Gastrocnemius medialis (tissue), 4 donors: ENCODE results near the gene CDH23. TPM values are rescaled to one million over a fixed set of nuclear protein-coding genes. Genes with fewer than 3 reads are reported as not detected.

ENCODE experiments used
- ATAC-seq, 2 donors: fragments of 150-250 bp; one replicate each; pipeline ENCODE4 v1.9.1; 2016
- DNase-seq, 2 donors: peaks; one replicate each; pipeline ENCODE4 v3.0.0-alpha.2; 2019
- H3K27ac ChIP-seq, 4 donors: fragments of 200-600 bp; sonication (generic); 1 replicate in 1 of 4; 2 replicates in 3 of 4; pipeline ENCODE4 v1.5.1; 2016 to 2018; ENCODE audit warnings: mild to moderate bottlenecking in 2 of 4, moderate library complexity in 1 of 4
- H3K27me3 ChIP-seq, 3 donors: fragments of 200-600 bp; sonication (generic) in 2 of 3; 1 replicate in 1 of 3; 2 replicates in 2 of 3; pipeline versions ENCODE4 v1.5.1 to v1.6.0; 2016 to 2019; ENCODE audit warnings: mild to moderate bottlenecking in 1 of 3, moderate library complexity in 1 of 3
- H3K36me3 ChIP-seq, 2 donors: fragments of 200-600 bp; sonication (generic) in 1 of 2; one replicate each; pipeline ENCODE4 v1.5.1; 2017 to 2018
- H3K4me1 ChIP-seq, 2 donors: fragments of 200-600 bp; sonication (generic) in 1 of 2; one replicate each; pipeline ENCODE4 v1.5.1; 2016 to 2017; ENCODE audit warnings: mild to moderate bottlenecking in 2 of 2
- H3K4me3 ChIP-seq, 4 donors: fragments of 200-600 bp; sonication (generic) in 3 of 4; 1 replicate in 1 of 4; 2 replicates in 3 of 4; pipeline ENCODE4 v1.5.1; 2016 to 2019; ENCODE audit warnings: mild to moderate bottlenecking in 2 of 4
- H3K9me3 ChIP-seq, 3 donors: fragments of 200-600 bp; sonication (generic) in 2 of 3; 1 replicate in 1 of 3; 2 replicates in 2 of 3; pipeline ENCODE4 v1.5.1; 2016 to 2019
- POLR2A ChIP-seq, 2 donors: fragments of 450-650 bp; IDR thresholded peaks; one replicate each; pipeline ENCODE4 v1.6.1; 2017; ENCODE audit warnings: antibody characterized with exemption in 2 of 2, mild to moderate bottlenecking in 2 of 2, moderate library complexity in 2 of 2
- in situ Hi-C, 4 donors: fragments of 200-750 bp; cut with MboI; loops; one replicate each; pipeline versions ENCODE4 v1.15.0 to v1.8.0; 2017; ENCODE audit warnings: low sequenced_read_pairs in 4 of 4
- intact Hi-C: fragments of 100-400 bp; cut with DNase I; formaldehyde crosslinking; loops from one replicate; pipeline ENCODE4 v1.15.1; 2023; ENCODE audit warnings: low total_unique reads
- total RNA-seq, 4 donors: library from RNA; depleted of rRNA; stranded (reverse); fragments of >200 nt; gene quantifications; one replicate each; pipeline versions ENCODE4 v1.1.0 to v1.2.3, GENCODE V29; 2016
- TF ChIP-seq, protein P1 (sequence below), 5 experiments: fragments of 450-650 bp in 3 of 5; fragments of 200-600 bp in 2 of 5; sonication (generic) in 2 of 5; IDR thresholded peaks in 4 of 5; conservative IDR thresholded peaks in 1 of 5; 1 replicate in 4 of 5; 2 replicates in 1 of 5; pipeline ENCODE4 v1.5.1; 2016 to 2019; ENCODE audit warnings: antibody characterized with exemption in 5 of 5, mild to moderate bottlenecking in 3 of 5, moderate library complexity in 3 of 5

Gene CDH23
- total RNA-seq, 4 donors from 2014 or later, result 0.53 to 1.8 (median 1.2) TPM

DNA sequence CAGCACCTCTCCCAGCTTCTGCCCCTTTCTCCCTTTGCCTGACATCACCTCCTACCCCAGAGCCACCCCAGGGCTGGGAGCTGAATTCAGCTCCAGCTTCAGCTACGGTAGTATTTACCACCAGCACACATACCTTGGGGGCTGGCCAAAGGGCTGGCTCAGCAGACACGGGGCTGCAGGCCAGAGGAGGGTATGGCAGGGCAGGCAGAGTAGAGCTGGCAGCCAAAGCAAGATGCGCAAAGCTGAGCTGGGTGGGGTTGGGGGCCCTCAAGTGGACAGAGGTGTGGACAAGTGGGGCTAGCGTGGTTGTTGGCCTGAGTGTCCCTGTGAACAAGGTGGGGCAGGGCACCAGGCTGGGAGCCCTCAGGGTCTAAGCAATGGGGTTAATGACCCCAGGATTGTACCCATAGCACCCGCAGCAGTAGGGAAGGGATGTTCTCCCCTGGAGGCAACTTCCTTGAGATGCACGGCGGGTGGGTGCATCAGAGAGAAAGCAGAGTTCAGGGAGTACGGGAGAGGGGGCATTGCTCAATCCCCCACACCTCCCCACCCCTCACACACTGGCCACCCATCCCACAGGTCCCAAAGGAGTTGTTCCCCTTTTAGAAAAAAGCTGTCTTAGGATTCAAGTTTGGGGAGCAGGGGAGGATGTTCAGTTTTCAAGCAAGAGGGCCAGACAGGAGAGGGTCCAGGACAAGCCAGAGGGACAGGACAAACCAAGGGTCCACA is 368.6 kb downstream of the CDH23 start:
- Histone ChIP-seq H3K27me3 (no peaks in the 10 kb centered on the region), H3K9me3 (no peaks in the 10 kb centered on the region), H3K4me3 (no peak overlapping the region), H3K4me1 (peaks cover 47 to 90% of the 10 kb centered on the region in 2 donors), H3K27ac (peak overlapping the region; percentile 77 to 91 (median 86)), H3K36me3 (no peaks in the 10 kb centered on the region)
- no peak for DNase-seq
- peak in 1 of 2 donors; percentile 12 for ATAC-seq
- in situ Hi-C loops, result no loop called here
- intact Hi-C loops, result no loop called here
- TF ChIP-seq POLR2A (IDR thresholded peaks at IDR 0.05), result no peak
- TF ChIP-seq, protein P1, sequence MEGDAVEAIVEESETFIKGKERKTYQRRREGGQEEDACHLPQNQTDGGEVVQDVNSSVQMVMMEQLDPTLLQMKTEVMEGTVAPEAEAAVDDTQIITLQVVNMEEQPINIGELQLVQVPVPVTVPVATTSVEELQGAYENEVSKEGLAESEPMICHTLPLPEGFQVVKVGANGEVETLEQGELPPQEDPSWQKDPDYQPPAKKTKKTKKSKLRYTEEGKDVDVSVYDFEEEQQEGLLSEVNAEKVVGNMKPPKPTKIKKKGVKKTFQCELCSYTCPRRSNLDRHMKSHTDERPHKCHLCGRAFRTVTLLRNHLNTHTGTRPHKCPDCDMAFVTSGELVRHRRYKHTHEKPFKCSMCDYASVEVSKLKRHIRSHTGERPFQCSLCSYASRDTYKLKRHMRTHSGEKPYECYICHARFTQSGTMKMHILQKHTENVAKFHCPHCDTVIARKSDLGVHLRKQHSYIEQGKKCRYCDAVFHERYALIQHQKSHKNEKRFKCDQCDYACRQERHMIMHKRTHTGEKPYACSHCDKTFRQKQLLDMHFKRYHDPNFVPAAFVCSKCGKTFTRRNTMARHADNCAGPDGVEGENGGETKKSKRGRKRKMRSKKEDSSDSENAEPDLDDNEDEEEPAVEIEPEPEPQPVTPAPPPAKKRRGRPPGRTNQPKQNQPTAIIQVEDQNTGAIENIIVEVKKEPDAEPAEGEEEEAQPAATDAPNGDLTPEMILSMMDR (IDR thresholded peaks at IDR 0.05 in 4 of 5, conservative IDR thresholded peaks at IDR 0.05 in 1 of 5), result peak in 1 of 5 experiments; percentile 7

DNA sequence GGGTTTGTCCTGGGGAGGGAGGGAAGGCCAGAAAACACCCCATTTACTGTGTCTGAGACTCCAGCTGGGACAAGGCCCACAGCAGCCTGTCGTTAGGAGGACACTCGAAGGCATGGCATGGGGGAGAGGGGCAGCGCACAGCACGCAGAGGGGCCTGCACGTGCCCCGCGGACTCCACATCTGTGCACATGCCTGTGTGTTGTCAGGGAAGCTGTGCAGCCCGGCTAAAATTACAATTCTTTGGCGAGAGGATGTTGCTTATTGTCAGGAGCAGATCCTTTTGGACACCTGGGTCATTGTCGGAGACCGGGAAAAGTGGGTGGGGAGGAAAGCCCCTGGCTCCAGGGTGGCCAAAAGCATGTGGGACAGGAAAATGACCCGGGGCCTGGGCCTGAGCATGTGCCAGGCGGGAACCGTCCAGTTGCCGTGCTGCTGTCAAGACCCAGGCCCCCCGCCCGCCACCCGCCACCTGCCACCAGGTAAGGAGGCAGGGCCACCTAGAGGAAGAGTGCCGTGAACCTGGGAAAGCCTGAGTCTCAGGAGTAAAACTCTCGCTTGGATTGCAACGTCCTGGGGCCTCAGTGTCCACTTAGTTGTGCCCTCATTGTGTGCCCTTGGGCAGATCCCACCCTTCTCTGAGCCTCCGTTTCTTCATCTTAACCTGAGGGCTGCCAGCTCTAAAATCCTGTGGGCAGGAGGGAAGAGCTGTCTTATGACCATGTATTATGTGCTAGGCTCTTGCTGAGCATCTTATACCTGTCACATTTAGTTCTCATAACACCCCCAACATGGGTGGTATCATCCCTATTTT is 369.4 kb downstream of the CDH23 start:
- no peak for DNase-seq
- H3K4me1 ChIP-seq, result peaks cover 55 to 96% of the 10 kb centered on the region in 2 donors
- H3K9me3 ChIP-seq, result no peaks in the 10 kb centered on the region
- H3K36me3 ChIP-seq, result no peaks in the 10 kb centered on the region
- H3K4me3 ChIP-seq, result no peak overlapping the region
- TF ChIP-seq, protein P1 (IDR thresholded peaks at IDR 0.05 in 4 of 5, conservative IDR thresholded peaks at IDR 0.05 in 1 of 5), result no peak
- TF ChIP-seq POLR2A (IDR thresholded peaks at IDR 0.05), result no peak
- no peak for ATAC-seq
- no peaks in the 10 kb centered on the region for H3K27me3 ChIP-seq
- H3K27ac ChIP-seq, result peak overlapping the region; percentile 77 to 91 (median 86)
- in situ Hi-C loops (no loop called here), intact Hi-C loops (no loop called here)

- DNase-seq, result peak in 1 of 2 donors; percentile 76
- in situ Hi-C loops, result no loop called here
- Histone ChIP-seq H3K4me3 (peak overlapping the region in 1 of 4 donors; percentile 8), H3K27ac (peak overlapping the region; percentile 77 to 91 (median 86)), H3K9me3 (no peaks in the 10 kb centered on the region), H3K36me3 (no peaks in the 10 kb centered on the region), H3K27me3 (no peaks in the 10 kb centered on the region), H3K4me1 (peaks cover 63 to 96% of the 10 kb centered on the region in 2 donors)
- intact Hi-C loops, result no loop called here
- ATAC-seq, result peak; percentile 25 to 32
- TF ChIP-seq, protein P1 (IDR thresholded peaks at IDR 0.05 in 4 of 5, conservative IDR thresholded peaks at IDR 0.05 in 1 of 5), result no peak
- TF ChIP-seq POLR2A (IDR thresholded peaks at IDR 0.05), result no peak
Measured at GRCh38 chr10:71766717-71767419, 370.1 kb downstream of the CDH23 start.

- ATAC-seq (no peak), DNase-seq (no peak)
- intact Hi-C loops, result no loop called here
- peaks cover 69 to 96% of the 10 kb centered on the region in 2 donors for H3K4me1 ChIP-seq
- H3K27ac ChIP-seq, result peak overlapping the region; percentile 77 to 91 (median 86)
- peak overlapping the region in 1 of 4 donors; percentile 8 for H3K4me3 ChIP-seq
- TF ChIP-seq POLR2A (IDR thresholded peaks at IDR 0.05), result no peak
- TF ChIP-seq, protein P1 (IDR thresholded peaks at IDR 0.05 in 4 of 5, conservative IDR thresholded peaks at IDR 0.05 in 1 of 5), result no peak
- no peaks in the 10 kb centered on the region for H3K9me3 ChIP-seq
- no peaks in the 10 kb centered on the region for H3K36me3 ChIP-seq
- in situ Hi-C loops, result no loop called here
- no peaks in the 10 kb centered on the region for H3K27me3 ChIP-seq
Measured at GRCh38 chr10:71767420-71768035, 370.8 kb downstream of the CDH23 start.
